K562 (cell line): ENCODE results near the gene ROS1.

Source experiments
- C11orf30 ChIP-seq: fragments of 450-650 bp; IDR thresholded peaks from 2 replicates; pipeline ENCODE4 v1.6.1; 2016; ENCODE audit warnings: low read depth, mild to moderate bottlenecking
- CEBPB ChIP-seq: fragments of 450-650 bp; IDR thresholded peaks from 2 replicates; pipeline ENCODE4 v1.6.1; 2016; ENCODE audit warnings: missing genetic modification characterization, missing compliant biosample characterization
- PHF20 ChIP-seq: fragments of 450-650 bp; IDR thresholded peaks from 2 replicates; pipeline ENCODE4 v1.6.1; 2018; ENCODE audit not compliant: partially characterized antibody
- RBM14 ChIP-seq: fragments of 200-400 bp; formaldehyde crosslinking; IDR thresholded peaks from 2 replicates; pipeline ENCODE4 v1.6.1; 2018; ENCODE audit warnings: low read depth, mild to moderate bottlenecking, low read length, moderate library complexity, borderline replicate concordance; ENCODE audit not compliant: insufficient read depth
- TCF7 ChIP-seq: sonication (generic); IDR thresholded peaks from 2 replicates; pipeline ENCODE4 v1.6.1; 2016; ENCODE audit warnings: antibody characterized with exemption, borderline replicate concordance
- USF2 ChIP-seq: sonication (generic); formaldehyde crosslinking; IDR thresholded peaks from 2 replicates; pipeline ENCODE4 v1.5.0; 2020; ENCODE audit warnings: missing genetic modification reagents
- ZKSCAN1 ChIP-seq: fragments of 150-350 bp; IDR thresholded peaks from 2 replicates; pipeline ENCODE4 v1.6.1; 2016; ENCODE audit warnings: low read depth, low read length

- TF ChIP-seq PHF20 (no peak), RBM14 (no peak), TCF7 (no peak), C11orf30 (no peak), USF2 (CRISPR knock-in tag) (no peak), CEBPB (tag) (no peak), ZKSCAN1 (no peak)
Observed at GRCh38 chr6:117327149-117328004, 98.4 kb downstream of the ROS1 start.
